GM18519 (cell line): ENCODE measurements around the gene ABHD17A.

ENCODE experiments used
- ATAC-seq: cut with Tn5 transposase; IDR thresholded peaks from one replicate; pipeline ENCODE4 v1.9.1; 2021; ENCODE audit warnings: mild to moderate bottlenecking, moderate library complexity; ENCODE audit not compliant: unreplicated experiment, low FRiP score

ABHD17A gene

GRCh38 chr19:1865172-1866010 lies 19.9 kb downstream of the ABHD17A start:
- no peak for ATAC-seq

- ATAC-seq: no peak
These were observed 20.7 kb downstream of the ABHD17A start for GRCh38 chr19:1864480-1865171.

GRCh38 chr19:1863638-1864479 lies 21.4 kb downstream of the ABHD17A start:
- ATAC-seq: peak; percentile 56

GRCh38 chr19:1863328-1863637 lies 22.0 kb downstream of the ABHD17A start, which contains the start of gene KLF16:
Gene KLF16 (minus strand): TSS chr19:1863579. CDS start chr19:1863497, 82 bp downstream.
- no peak for ATAC-seq

GRCh38 chr19:1862424-1863327 lies 22.6 kb downstream of the ABHD17A start:
- ATAC-seq: peak; percentile 1

GRCh38 chr19:1862068-1862423 lies 23.2 kb downstream of the ABHD17A start:
- no peak for ATAC-seq

GRCh38 chr19:1861599-1862031 lies 23.7 kb downstream of the ABHD17A start:
- no peak for ATAC-seq

GRCh38 chr19:1860821-1861598 lies 24.3 kb downstream of the ABHD17A start:
- ATAC-seq: no peak

- ATAC-seq: no peak
These were observed 25.1 kb downstream of the ABHD17A start for GRCh38 chr19:1860042-1860775.

GRCh38 chr19:1859331-1859781 lies 25.9 kb downstream of the ABHD17A start:
- ATAC-seq: no peak

- ATAC-seq: no peak
These were observed 26.7 kb downstream of the ABHD17A start for GRCh38 chr19:1858412-1859081.

- ATAC-seq: no peak
These were observed 27.5 kb downstream of the ABHD17A start for GRCh38 chr19:1857648-1858326.

- ATAC-seq: no peak
These were observed 28.3 kb downstream of the ABHD17A start for GRCh38 chr19:1856698-1857603.

GRCh38 chr19:1856345-1856697 lies 29.0 kb downstream of the ABHD17A start:
- ATAC-seq: no peak

- no peak for ATAC-seq
These were observed 29.5 kb downstream of the ABHD17A start for GRCh38 chr19:1855828-1856255.

GRCh38 chr19:1855040-1855827 lies 30.1 kb downstream of the ABHD17A start:
- ATAC-seq: no peak
